A673 (cell line): ENCODE data around the gene SENP7. TPM values are rescaled to one million over a fixed set of nuclear protein-coding genes. Genes with fewer than 3 reads are reported as not detected.
"Not testable (repeated sequence)": the region's sequence is repeated elsewhere in the genome, so short reads cannot be mapped to it uniquely, and the experiment has no call there.

ENCODE experiments used
- Bru-seq: library from RNA; stranded (reverse); fragments of 400-500 nt; gene quantifications from one replicate; lab custom pipeline; 2021; lab: Mats Ljungman, UMichigan
- BruChase-seq, 2 experiments: library from RNA; stranded (reverse); fragments of 400-500 nt; gene quantifications; one replicate each; lab custom pipeline; 2021; lab: Mats Ljungman, UMichigan
- BruUV-seq: library from RNA; stranded (reverse); fragments of 400-500 nt; replicated peaks from 2 replicates; lab custom pipeline; 2021; lab: Mats Ljungman, UMichigan
- CTCF ChIA-PET: fragments of 300-600 bp; sonication (Branson Sonifier 250); formaldehyde crosslinking; loops from one replicate; lab custom pipeline; 2022; ENCODE audit warnings: antibody characterized with exemption; lab: Charles Lee
- POLR2A ChIA-PET: fragments of 300-600 bp; sonication (Branson Sonifier 250); formaldehyde crosslinking; loops from one replicate; lab custom pipeline; 2022; ENCODE audit warnings: antibody characterized with exemption; ENCODE audit not compliant: low non-redundant PET; lab: Charles Lee
- DNase-seq: peaks from one replicate; pipeline ENCODE4 v3.0.0-alpha.2; 2015; ENCODE audit warnings: low spot score
- H3K27ac ChIP-seq: fragments of 200-600 bp; sonication (generic); 2 replicates; pipeline ENCODE4 v1.5.1; 2016; ENCODE audit warnings: mixed run types, low read depth, mild to moderate bottlenecking, mixed read lengths, antibody characterized with exemption, low read length; ENCODE audit not compliant: poor library complexity, severe bottlenecking
- H3K27me3 ChIP-seq: fragments of 200-600 bp; sonication (generic); replicated peaks from 2 replicates; pipeline ENCODE4 v1.6.1; 2017; ENCODE audit warnings: mixed run types, low read depth, mild to moderate bottlenecking, mixed read lengths, antibody characterized with exemption, low read length; ENCODE audit not compliant: insufficient read depth, poor library complexity
- H3K36me3 ChIP-seq: fragments of 200-600 bp; sonication (generic); 2 replicates; pipeline ENCODE4 v1.6.1; 2016; ENCODE audit warnings: mixed run types, mild to moderate bottlenecking, mixed read lengths, antibody characterized with exemption, low read length; ENCODE audit not compliant: insufficient read depth, poor library complexity, severe bottlenecking
- H3K4me1 ChIP-seq: fragments of 200-600 bp; sonication (generic); 2 replicates; pipeline ENCODE4 v1.6.1; 2017; ENCODE audit warnings: mixed run types, mild to moderate bottlenecking, mixed read lengths, antibody characterized with exemption, low read length; ENCODE audit not compliant: insufficient read depth, poor library complexity, severe bottlenecking
- H3K4me3 ChIP-seq: fragments of 200-600 bp; sonication (generic); 2 replicates; pipeline ENCODE4 v1.5.1; 2016; ENCODE audit warnings: low read depth, mixed run types, mild to moderate bottlenecking, mixed read lengths, low read length; ENCODE audit not compliant: poor library complexity, severe bottlenecking
- H3K9me3 ChIP-seq: fragments of 200-600 bp; sonication (generic); 2 replicates; pipeline ENCODE4 v1.6.1; 2016; ENCODE audit warnings: mixed run types, low read depth, mild to moderate bottlenecking, mixed read lengths, antibody characterized with exemption, low read length; ENCODE audit not compliant: poor library complexity, severe bottlenecking
- CTCF ChIP-seq: fragments of 300-800, 200-600 bp; sonication (generic); conservative IDR thresholded peaks from 2 replicates; pipeline ENCODE4 v1.5.1; 2017; ENCODE audit warnings: low read depth, mild to moderate bottlenecking, antibody characterized with exemption, low read length, moderate library complexity, mixed read lengths
- EZH2 ChIP-seq: fragments of 200-600 bp; sonication (generic); IDR thresholded peaks from 2 replicates; pipeline ENCODE4 v1.6.1; 2017; ENCODE audit warnings: borderline replicate concordance, low read depth, mild to moderate bottlenecking, mixed read lengths, antibody characterized with exemption, low read length; ENCODE audit not compliant: poor library complexity, severe bottlenecking
- intact Hi-C: fragments of 100-400 bp; cut with micrococcal nuclease; formaldehyde crosslinking; loops from one replicate; pipeline ENCODE4 v1.10.0; 2022; ENCODE audit not compliant: unreplicated experiment
- long read RNA-seq: library from polyadenylated mRNA; stranded (forward); transcript quantifications from one replicate; pipeline ENCODE4 v2.0.0, GENCODE V29; 2022
- total RNA-seq: library from RNA; stranded (reverse); gene quantifications from 2 replicates; pipeline ENCODE4 v1.2.3, GENCODE V29; 2021

Gene SENP7
- total RNA-seq (10.2 and 14.2 TPM in 2 replicates), Bru-seq, nascent RNA (percentile 73 among the genes with signal in this experiment), BruChase-seq, experiment 1, labeled RNA remaining after a 2-hour chase (percentile 64 among the genes with signal in this experiment), BruChase-seq, experiment 2, labeled RNA remaining after a 6-hour chase (percentile 57 among the genes with signal in this experiment)
- long read RNA-seq, full-length matches to known transcripts = 4 of 10 reads
- long read RNA-seq, partial matches to known transcripts = 2 of 10 reads
- long read RNA-seq, other reads (novel, unspliced or antisense) = 4 of 10 reads

GRCh38 chr3:101512646-101513418 is at the start of gene SENP7:
TSS of gene SENP7 (minus strand) at chr3:101513212. CDS start at chr3:101513130, 82 bp downstream.
- Histone ChIP-seq H3K4me1 (peaks cover 5% of the 10 kb centered on the region), H3K36me3 (no peaks in the 10 kb centered on the region), H3K27ac (peak within 1 kb of the TSS; percentile 76), H3K9me3 (no peaks in the 10 kb centered on the region), H3K27me3 (no peaks in the 10 kb centered on the region), H3K4me3 (peak within 1 kb of the TSS; percentile 73)
- no peak for TF ChIP-seq EZH2
- TF ChIP-seq CTCF = no peak
- intact Hi-C loops = loop anchor here (10.0 kb wide), 1 partner anchor 288 kb away; no protein-coding TSS in a partner anchor
- peak; percentile 90 for DNase-seq
- no TSS peak for BruUV-seq
- ChIA-PET POLR2A (no interaction called here), CTCF (interaction anchor here (0.5 to 0.6 kb wide), 2 partner anchors 33 to 79 kb away, joined by 4 to 5 read pairs; no protein-coding TSS in a partner anchor)

GRCh38 chr3:101561630-101562328 is 48.8 kb upstream of the SENP7 start, which contains the start of gene TRMT10C:
TSS of gene TRMT10C (plus strand) at chr3:101561868. CDS start at chr3:101564782, 2,914 bp downstream.
- Histone ChIP-seq H3K36me3 (peaks cover 20% of the 10 kb centered on the region), H3K9me3 (no peaks in the 10 kb centered on the region), H3K27me3 (no peaks in the 10 kb centered on the region), H3K4me3 (peak within 1 kb of the TSS; percentile 86), H3K27ac (peak within 1 kb of the TSS; percentile 87), H3K4me1 (peaks cover 10% of the 10 kb centered on the region)
- BruUV-seq = TSS peak; percentile 63
- peak; percentile 97 for DNase-seq
- POLR2A ChIA-PET = interaction anchor here (0.5 kb wide), 1 partner anchor 12 kb away, joined by 6 read pairs; no protein-coding TSS in a partner anchor
- intact Hi-C loops = no loop called here
- TF ChIP-seq EZH2 (no peak), CTCF (no peak)
- CTCF ChIA-PET = interaction anchor here (0.5 to 0.7 kb wide), 2 partner anchors 12 to 1730 kb away, joined by 5 read pairs; partner anchors contain the start of gene PCNP

- no peak for DNase-seq
- H3K36me3 ChIP-seq = no peaks in the 10 kb centered on the region
- no peaks in the 10 kb centered on the region for H3K4me1 ChIP-seq
- H3K9me3 ChIP-seq = no peaks in the 10 kb centered on the region
- CTCF ChIA-PET = no interaction called here
- intact Hi-C loops = no loop called here
- no peaks in the 10 kb centered on the region for H3K27me3 ChIP-seq
- no peak for TF ChIP-seq EZH2
- no peak for TF ChIP-seq CTCF
- H3K4me3 ChIP-seq = no peak overlapping the region
- POLR2A ChIA-PET = no interaction called here
- no TSS peak for BruUV-seq
- H3K27ac ChIP-seq = no peak overlapping the region
Observed at GRCh38 chr3:101556064-101556463, 43.1 kb upstream of the SENP7 start.

- H3K27ac ChIP-seq, BruUV-seq, H3K4me3 ChIP-seq, POLR2A ChIA-PET, H3K4me1 ChIP-seq, H3K9me3 ChIP-seq, intact Hi-C loops, H3K36me3 ChIP-seq, CTCF ChIA-PET, DNase-seq, H3K27me3 ChIP-seq: not testable (repeated sequence)
Observed at GRCh38 chr3:101553381-101553780, 40.4 kb upstream of the SENP7 start.
